ENCODE results near the gene STAU1.
"Not testable (repeated sequence)": the region's sequence is repeated elsewhere in the genome, so short reads cannot be mapped to it uniquely, and the experiment has no call there.

The STAU1 gene

GRCh38 chr20:49146442-49147225, 41.5 kb downstream of the STAU1 start:
- H3K27ac ChIP-seq, result no peak overlapping the region
- TF ChIP-seq CTCF (conservative IDR thresholded peaks at IDR 0.05), result no peak

- no peak for TF ChIP-seq CTCF (conservative IDR thresholded peaks at IDR 0.05)
- H3K27ac ChIP-seq, result no peak overlapping the region
Measured at GRCh38 chr20:49140834-49141233, 47.3 kb downstream of the STAU1 start.

GRCh38 chr20:49140411-49140810, 47.7 kb downstream of the STAU1 start:
- no peak overlapping the region for H3K27ac ChIP-seq
- TF ChIP-seq CTCF (conservative IDR thresholded peaks at IDR 0.05), result no peak

- no peak for TF ChIP-seq CTCF (conservative IDR thresholded peaks at IDR 0.05)
- no peak overlapping the region for H3K27ac ChIP-seq
Measured at GRCh38 chr20:49138431-49138830, 49.7 kb downstream of the STAU1 start.

- no peak overlapping the region for H3K27ac ChIP-seq
- no peak for TF ChIP-seq CTCF (conservative IDR thresholded peaks at IDR 0.05)
Measured at GRCh38 chr20:49136817-49137571, 51.1 kb downstream of the STAU1 start.

- not testable (repeated sequence) for H3K27ac ChIP-seq
Measured at GRCh38 chr20:49134797-49135196, 53.3 kb downstream of the STAU1 start.

- no peak for TF ChIP-seq CTCF (conservative IDR thresholded peaks at IDR 0.05)
- no peak overlapping the region for H3K27ac ChIP-seq
Measured at GRCh38 chr20:49133571-49133970, 54.6 kb downstream of the STAU1 start.

GRCh38 chr20:49132995-49133478, 55.1 kb downstream of the STAU1 start:
- peak; percentile 83 for TF ChIP-seq CTCF (conservative IDR thresholded peaks at IDR 0.05)
- no peak overlapping the region for H3K27ac ChIP-seq
